ENCODE measurements around the gene EGLN3.

DNA sequence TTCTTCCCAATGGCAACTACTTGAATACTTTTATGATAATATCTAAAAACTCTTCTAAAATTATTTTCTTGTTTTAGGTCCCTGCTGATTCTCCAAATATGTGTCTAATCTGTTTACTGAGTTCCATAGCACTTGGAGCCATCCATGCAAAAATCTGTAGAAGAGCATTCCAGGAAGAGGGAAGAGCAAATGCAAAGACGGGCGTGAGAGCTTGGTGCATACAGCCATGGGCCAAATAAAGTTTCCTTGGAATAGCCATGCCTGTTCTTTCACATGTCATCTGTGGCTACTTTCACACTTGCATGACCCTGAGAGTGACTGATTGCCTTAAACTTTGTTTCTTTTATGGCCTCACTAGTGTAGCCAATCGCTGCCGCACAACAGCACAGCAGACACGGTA is 13.0 kb upstream of the EGLN3 start:
- TF ChIP-seq, protein P1, sequence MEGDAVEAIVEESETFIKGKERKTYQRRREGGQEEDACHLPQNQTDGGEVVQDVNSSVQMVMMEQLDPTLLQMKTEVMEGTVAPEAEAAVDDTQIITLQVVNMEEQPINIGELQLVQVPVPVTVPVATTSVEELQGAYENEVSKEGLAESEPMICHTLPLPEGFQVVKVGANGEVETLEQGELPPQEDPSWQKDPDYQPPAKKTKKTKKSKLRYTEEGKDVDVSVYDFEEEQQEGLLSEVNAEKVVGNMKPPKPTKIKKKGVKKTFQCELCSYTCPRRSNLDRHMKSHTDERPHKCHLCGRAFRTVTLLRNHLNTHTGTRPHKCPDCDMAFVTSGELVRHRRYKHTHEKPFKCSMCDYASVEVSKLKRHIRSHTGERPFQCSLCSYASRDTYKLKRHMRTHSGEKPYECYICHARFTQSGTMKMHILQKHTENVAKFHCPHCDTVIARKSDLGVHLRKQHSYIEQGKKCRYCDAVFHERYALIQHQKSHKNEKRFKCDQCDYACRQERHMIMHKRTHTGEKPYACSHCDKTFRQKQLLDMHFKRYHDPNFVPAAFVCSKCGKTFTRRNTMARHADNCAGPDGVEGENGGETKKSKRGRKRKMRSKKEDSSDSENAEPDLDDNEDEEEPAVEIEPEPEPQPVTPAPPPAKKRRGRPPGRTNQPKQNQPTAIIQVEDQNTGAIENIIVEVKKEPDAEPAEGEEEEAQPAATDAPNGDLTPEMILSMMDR (IDR thresholded peaks at IDR 0.05), result no peak
- TF ChIP-seq POLR2A (IDR thresholded peaks at IDR 0.05) (no peak), POLR2AphosphoS5 (IDR thresholded peaks at IDR 0.05) (no peak)

Measured in transverse colon (tissue), 4 donors.